B cell (primary cell): ENCODE results near the gene WNK1. TPM values are rescaled to one million over a fixed set of nuclear protein-coding genes. Genes with fewer than 3 reads are reported as not detected.

ENCODE experiments used
- ATAC-seq: fragments of 200-7000 bp; cut with Tn5 transposase; one replicate; pipeline ENCODE4 v1.10.0; 2021; ENCODE audit warnings: low read depth, mild to moderate bottlenecking, moderate number of reproducible peaks, moderate library complexity
- CTCF ChIA-PET: fragments of 350-600 bp; sonication (Branson Sonifier 250); formaldehyde crosslinking; loops from one replicate; lab custom pipeline; 2021; ENCODE audit warnings: antibody characterized with exemption, inconsistent platforms; lab: Charles Lee
- POLR2A ChIA-PET: fragments of 350-600 bp; sonication (Branson Sonifier 250); formaldehyde crosslinking; loops from one replicate; lab custom pipeline; 2021; ENCODE audit warnings: antibody characterized with exemption; lab: Charles Lee
- DNase-seq: peaks from one replicate; pipeline ENCODE4 v3.0.0; 2013
- H2AFZ ChIP-seq: 2 replicates; pipeline ENCODE4 v1.6.1; 2012; ENCODE audit warnings: mild to moderate bottlenecking, low read depth, low read length; ENCODE audit not compliant: insufficient read depth, poor library complexity, severe bottlenecking
- H3K27ac ChIP-seq, 2 donors: 1 replicate in 1 of 2; 2 replicates in 1 of 2; pipeline ENCODE4 v1.5.1; 2012 to 2013; ENCODE audit warnings: low read length in 2 of 2, mild to moderate bottlenecking in 2 of 2, moderate library complexity in 1 of 2
- H3K27me3 ChIP-seq, 4 experiments: fragments of 200-600 bp in 1 of 4; sonication (generic) in 1 of 4; replicated peaks in 1 of 4; 1 replicate in 2 of 4; 2 replicates in 2 of 4; pipeline versions ENCODE4 v1.6.1 to v1.7.0; 2013 to 2016; ENCODE audit warnings: low read length in 3 of 4, mild to moderate bottlenecking in 2 of 4, mixed read lengths in 1 of 4, moderate library complexity in 1 of 4; ENCODE audit not compliant: insufficient read depth in 4 of 4, control insufficient read depth in 3 of 4; ENCODE audit errors: control extremely low read depth in 1 of 4
- H3K36me3 ChIP-seq, 2 experiments: replicated peaks in 1 of 2; 1 replicate in 1 of 2; 2 replicates in 1 of 2; pipeline versions ENCODE4 v1.6.1 to v1.7.1; 2013; ENCODE audit warnings: low read length in 1 of 2; ENCODE audit not compliant: insufficient read depth in 2 of 2, control insufficient read depth in 1 of 2; ENCODE audit errors: control extremely low read depth in 1 of 2, extremely low read depth in 1 of 2
- H3K4me1 ChIP-seq, 2 donors: fragments of 200-600 bp in 1 of 2; sonication (generic) in 1 of 2; 1 replicate in 1 of 2; 2 replicates in 1 of 2; pipeline versions ENCODE4 v1.5.1 to v1.6.1; 2013 to 2017; ENCODE audit warnings: low read length in 2 of 2; ENCODE audit not compliant: control insufficient read depth in 2 of 2, insufficient read depth in 2 of 2
- H3K4me2 ChIP-seq: replicated peaks from 2 replicates; pipeline ENCODE3; 2012; ENCODE audit warnings: mild to moderate bottlenecking, low read depth, low read length; ENCODE audit not compliant: poor library complexity, severe bottlenecking
- H3K4me3 ChIP-seq, 5 experiments: fragments of 200-600 bp in 1 of 5; sonication (generic) in 1 of 5; 1 replicate in 3 of 5; 2 replicates in 2 of 5; pipeline versions ENCODE4 v1.5.1 to v1.7.0; 2011 to 2016; ENCODE audit warnings: low read length in 4 of 5, mild to moderate bottlenecking in 4 of 5, low read depth in 2 of 5, control low read depth in 1 of 5, moderate library complexity in 1 of 5; ENCODE audit not compliant: insufficient read depth in 1 of 5; ENCODE audit errors: control extremely low read depth in 1 of 5, extremely low read depth in 1 of 5
- H3K79me2 ChIP-seq: fragments of 200-600 bp; sonication (generic); one replicate; pipeline ENCODE4 v1.6.0; 2016; ENCODE audit warnings: low read length; ENCODE audit not compliant: control insufficient read depth, insufficient read depth
- H3K9ac ChIP-seq: fragments of 200-600 bp; sonication (generic); 2 replicates; pipeline ENCODE4 v1.6.1; 2017; ENCODE audit warnings: mild to moderate bottlenecking, low read length, moderate library complexity
- H3K9me3 ChIP-seq, 3 donors: one replicate each; pipeline versions ENCODE4 v1.6.1 to v1.7.1; 2013; ENCODE audit warnings: low read length in 2 of 3; ENCODE audit not compliant: control insufficient read depth in 2 of 3, insufficient read depth in 1 of 3; ENCODE audit errors: control extremely low read depth in 1 of 3
- H4K20me1 ChIP-seq: 2 replicates; pipeline ENCODE4 v1.6.0; 2012; ENCODE audit warnings: mild to moderate bottlenecking, low read length; ENCODE audit not compliant: insufficient read depth, control insufficient read depth, poor library complexity, severe bottlenecking
- H3K27ac Mint-ChIP-seq: one replicate; pipeline ENCODE4 v1.8.0; 2021; ENCODE audit warnings: mixed read lengths
- H3K27me3 Mint-ChIP-seq: one replicate; pipeline ENCODE4 v1.8.0; 2021; ENCODE audit warnings: mixed read lengths
- H3K4me1 Mint-ChIP-seq: one replicate; pipeline ENCODE4 v1.8.0; 2021; ENCODE audit warnings: mixed read lengths
- H3K4me3 Mint-ChIP-seq: one replicate; pipeline ENCODE4 v1.8.0; 2021; ENCODE audit warnings: mixed read lengths
- H3K9me3 Mint-ChIP-seq: one replicate; pipeline ENCODE4 v1.8.0; 2022; ENCODE audit warnings: mixed read lengths; ENCODE audit not compliant: insufficient read depth
- CTCF ChIP-seq: fragments of 200-600 bp; IDR thresholded peaks from one replicate; pipeline ENCODE4 v1.8.0; 2022; ENCODE audit warnings: antibody characterized with exemption, mild to moderate bottlenecking
- EZH2 ChIP-seq: IDR thresholded peaks from 2 replicates; pipeline ENCODE4 v1.6.1; 2012; ENCODE audit warnings: borderline replicate concordance, low read depth, mild to moderate bottlenecking, moderate library complexity, low read length; ENCODE audit not compliant: insufficient read depth, poor library complexity, severe bottlenecking
- WGBS: methylation state at CpG from one replicate; pipeline ENCODE4 v1.1.5; 2013; ENCODE audit warnings: missing lambda C conversion rate; ENCODE audit not compliant: insufficient coverage; 5-methylcytosine and 5-hydroxymethylcytosine counted together
- intact Hi-C: fragments of 100-400 bp; cut with micrococcal nuclease; formaldehyde crosslinking; loops from one replicate; pipeline ENCODE4 v1.10.0; 2022
- polyA plus RNA-seq: library from polyadenylated mRNA; depleted of rRNA; stranded (reverse); fragments of >200 nt; gene quantifications from 2 replicates; pipeline ENCODE4 v1.2.3, GENCODE V29; 2012
- total RNA-seq, 2 donors: library from RNA; stranded (reverse); fragments of 120-200 nt in 1 of 2; gene quantifications; 1 replicate in 1 of 2; 2 replicates in 1 of 2; pipeline versions ENCODE4 v1.2.3 to v1.2.4, GENCODE V29; 2013 to 2022

Gene WNK1
- total and polyA plus RNA-seq, 2 donors (not counting 1 experiment from before 2014, with no cell fraction given): 43.9 to 188 TPM

DNA sequence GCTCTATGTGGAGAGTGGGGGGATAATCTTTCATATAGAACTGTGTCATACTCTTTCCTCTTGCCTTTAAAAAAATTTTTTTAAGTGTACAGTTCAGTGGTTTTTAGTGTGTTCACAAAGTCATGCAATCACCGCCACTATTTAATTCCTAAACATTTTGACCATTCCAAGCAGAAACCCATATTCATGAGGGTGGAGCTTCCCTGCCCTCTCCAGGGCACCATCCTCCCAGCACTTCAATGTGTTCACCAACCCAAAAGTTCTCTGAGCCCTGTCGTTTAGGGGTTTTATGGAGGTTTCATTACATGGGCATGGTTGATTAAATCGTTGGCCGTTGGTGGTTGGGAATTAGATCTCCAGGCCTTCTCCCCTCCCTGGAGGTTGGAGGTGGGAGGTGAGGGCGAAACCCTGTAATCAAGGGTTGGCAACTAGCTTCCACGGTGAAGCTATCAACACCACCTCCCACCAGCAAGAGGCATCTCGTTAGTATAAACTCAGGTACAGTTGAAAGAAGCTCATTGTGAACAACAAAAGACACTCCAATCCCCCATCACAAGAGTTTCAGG lies 42.8 kb upstream of the WNK1 start:
- WGBS: 100% methylated on average over 2 of the region's 7 CpGs
- H3K4me1 Mint-ChIP-seq: no peaks in the 10 kb centered on the region
- H3K4me3 ChIP-seq: no peak overlapping the region
- H4K20me1 ChIP-seq: no peaks in the 10 kb centered on the region
- no peak overlapping the region for H3K27ac Mint-ChIP-seq
- no peak for TF ChIP-seq CTCF
- no peak for TF ChIP-seq EZH2
- POLR2A ChIA-PET: interaction anchor here (0.5 kb wide), 1 partner anchor 14 kb away, joined by 5 read pairs; no protein-coding TSS in a partner anchor
- no peaks in the 10 kb centered on the region for H3K27me3 Mint-ChIP-seq
- H3K27ac ChIP-seq: no peak overlapping the region
- H3K9me3 ChIP-seq: peaks cover 0 to 5% (median 1%) of the 10 kb centered on the region in 3 donors
- H3K36me3 ChIP-seq: no peaks in the 10 kb centered on the region
- CTCF ChIA-PET: interaction anchor here (0.7 to 2.0 kb wide), 2 partner anchors 9 to 41 kb away, joined by 4 read pairs; no protein-coding TSS in a partner anchor
- no peak for ATAC-seq
- no peaks in the 10 kb centered on the region for H3K27me3 ChIP-seq
- no peaks in the 10 kb centered on the region for H3K9me3 Mint-ChIP-seq
- no peak for DNase-seq
- no peak overlapping the region for H3K4me2 ChIP-seq
- H3K4me1 ChIP-seq: no peaks in the 10 kb centered on the region
- intact Hi-C loops: no loop called here
- no peak overlapping the region for H3K9ac ChIP-seq
- no peak overlapping the region for H2AFZ ChIP-seq
- H3K4me3 Mint-ChIP-seq: no peak overlapping the region
- no peaks in the 10 kb centered on the region for H3K79me2 ChIP-seq

GRCh38 chr12:712172-712863 lies 40.1 kb upstream of the WNK1 start:
- intact Hi-C loops: no loop called here
- H4K20me1 ChIP-seq: no peaks in the 10 kb centered on the region
- H3K27me3 ChIP-seq: no peaks in the 10 kb centered on the region
- no peak overlapping the region for H2AFZ ChIP-seq
- H3K9ac ChIP-seq: no peak overlapping the region
- no peak overlapping the region for H3K27ac ChIP-seq
- TF ChIP-seq CTCF (no peak), EZH2 (no peak)
- H3K27ac Mint-ChIP-seq: no peak overlapping the region
- ATAC-seq (no peak), DNase-seq (no peak)
- 60% methylated on average over 4 of the region's 8 CpGs for WGBS
- no peaks in the 10 kb centered on the region for H3K4me1 ChIP-seq
- no peaks in the 10 kb centered on the region for H3K9me3 Mint-ChIP-seq
- H3K9me3 ChIP-seq: peaks cover 0 to 5% (median 1%) of the 10 kb centered on the region in 3 donors
- CTCF ChIA-PET: interaction anchor here (0.6 to 1.5 kb wide), 3 partner anchors 21 to 136 kb away, joined by 3 read pairs; no protein-coding TSS in a partner anchor
- H3K79me2 ChIP-seq: no peaks in the 10 kb centered on the region
- H3K36me3 ChIP-seq: no peaks in the 10 kb centered on the region
- peaks cover 3% of the 10 kb centered on the region for H3K4me1 Mint-ChIP-seq
- no peak overlapping the region for H3K4me2 ChIP-seq
- POLR2A ChIA-PET: interaction anchor here (0.6 kb wide), 1 partner anchor 16 kb away, joined by 3 read pairs; no protein-coding TSS in a partner anchor
- no peaks in the 10 kb centered on the region for H3K27me3 Mint-ChIP-seq
- H3K4me3 ChIP-seq: no peak overlapping the region
- no peak overlapping the region for H3K4me3 Mint-ChIP-seq
